GM12878 (cell line): ENCODE measurements around the gene HNRNPR. TPM values are rescaled to one million over a fixed set of nuclear protein-coding genes. Genes with fewer than 3 reads are reported as not detected.

Source experiments
- ATAC-seq: fragments of 200-7000 bp; cut with Tn5 transposase; 3 replicates; pipeline ENCODE4 v1.9.1; 2020; ENCODE audit warnings: mild to moderate bottlenecking, moderate library complexity
- BruUV-seq: library from RNA; stranded (reverse); fragments of 400-500 nt; replicated peaks from 2 replicates; lab custom pipeline; 2021; lab: Mats Ljungman, UMichigan
- CTCF ChIA-PET: fragments of 300-600 bp; sonication (Branson Sonifier 250); formaldehyde crosslinking; extraction: SDS; loops from one replicate; lab custom pipeline; 2021; ENCODE audit warnings: inconsistent platforms; lab: Yijun Ruan, JAX
- POLR2A ChIA-PET: fragments of 350-600 bp; formaldehyde crosslinking; extraction: SDS; loops from one replicate; lab custom pipeline; 2021; ENCODE audit warnings: inconsistent platforms; lab: Charles Lee
- RAD21 ChIA-PET: fragments of 300-600 bp; sonication (Branson Sonifier 250); formaldehyde crosslinking; loops from one replicate; lab custom pipeline; 2023; ENCODE audit warnings: antibody characterized with exemption; ENCODE audit not compliant: unreplicated experiment; lab: Charles Lee
- SMC1A ChIA-PET: fragments of 300-600 bp; sonication (Branson Sonifier 250); formaldehyde crosslinking; loops from one replicate; lab custom pipeline; 2023; ENCODE audit not compliant: unreplicated experiment, uncharacterized antibody; lab: Charles Lee
- DNase-seq: peaks from one replicate; pipeline ENCODE4 v3.0.0-alpha.2; 2011; ENCODE audit warnings: low read depth, low spot score
- FAIRE-seq: peaks from 3 replicates; lab custom pipeline; 2011; peaks lifted over from hg19 to GRCh38; lab: Jason Lieb, UNC
- H2AFZ ChIP-seq: 2 replicates; pipeline ENCODE4 v1.6.0; 2011; ENCODE audit warnings: low read depth, low read length, control low read depth; ENCODE audit not compliant: control insufficient read depth
- H3K27ac ChIP-seq: 2 replicates; pipeline ENCODE4 v1.5.1; 2011; ENCODE audit warnings: control low read depth; ENCODE audit not compliant: control insufficient read depth, insufficient read depth
- H3K27me3 ChIP-seq, 2 experiments: replicated peaks in 1 of 2; 2 replicates each; pipeline versions ENCODE4 v1.6.0 to v1.6.1; 2011; ENCODE audit warnings: low read length in 1 of 2; ENCODE audit not compliant: control insufficient read depth in 2 of 2, insufficient read depth in 2 of 2
- H3K36me3 ChIP-seq, 2 experiments: 2 replicates each; pipeline ENCODE4 v1.5.1; 2011; ENCODE audit warnings: low read length in 1 of 2; ENCODE audit not compliant: control insufficient read depth in 2 of 2, insufficient read depth in 2 of 2
- H3K4me1 ChIP-seq: 2 replicates; pipeline ENCODE4 v1.6.1; 2011; ENCODE audit warnings: mild to moderate bottlenecking, low read length, moderate library complexity, mixed read lengths; ENCODE audit not compliant: control insufficient read depth, insufficient read depth
- H3K4me2 ChIP-seq: 2 replicates; pipeline ENCODE4 v1.6.0; 2011; ENCODE audit warnings: control low read depth; ENCODE audit not compliant: control insufficient read depth, insufficient read depth
- H3K4me3 ChIP-seq: fragments of 200-600 bp; sonication (generic); 2 replicates; pipeline ENCODE4 v1.5.1; 2016
- H3K79me2 ChIP-seq: 2 replicates; pipeline ENCODE4 v1.6.0; 2011; ENCODE audit warnings: low read length; ENCODE audit not compliant: control insufficient read depth, insufficient read depth
- H3K9ac ChIP-seq: 2 replicates; pipeline ENCODE4 v1.8.0; 2011; ENCODE audit warnings: low read length, control low read depth, mixed read lengths; ENCODE audit not compliant: control insufficient read depth, insufficient read depth
- H3K9me3 ChIP-seq: replicated peaks from 3 replicates; pipeline ENCODE4 v1.5.1; 2011; ENCODE audit warnings: mild to moderate bottlenecking, low read length; ENCODE audit not compliant: control insufficient read depth, insufficient read depth
- H4K20me1 ChIP-seq: 2 replicates; pipeline ENCODE4 v1.6.0; 2011; ENCODE audit not compliant: control insufficient read depth, insufficient read depth
- CEBPZ ChIP-seq: fragments of 150-350 bp; IDR thresholded peaks from 2 replicates; pipeline ENCODE4 v1.6.1; 2016; ENCODE audit warnings: low read depth, low read length
- E2F4 ChIP-seq: IDR thresholded peaks from 2 replicates; pipeline ENCODE4 v1.6.1; 2012; ENCODE audit warnings: low read depth, low read length, improper control_type of control experiment
- FOXK2 ChIP-seq: fragments of 450-650 bp; IDR thresholded peaks from 2 replicates; pipeline ENCODE4 v1.6.1; 2017; ENCODE audit warnings: mild to moderate bottlenecking, moderate library complexity
- MEF2A ChIP-seq: IDR thresholded peaks from 2 replicates; pipeline ENCODE4 v1.6.1; 2011; ENCODE audit warnings: low read depth, mild to moderate bottlenecking, low read length, moderate library complexity; ENCODE audit not compliant: insufficient read depth
- NBN ChIP-seq: fragments of 450-650 bp; IDR thresholded peaks from 2 replicates; pipeline ENCODE4 v1.6.1; 2016
- NFXL1 ChIP-seq: fragments of 450-650 bp; IDR thresholded peaks from 2 replicates; pipeline ENCODE4 v1.6.1; 2017; ENCODE audit warnings: antibody characterized with exemption, mild to moderate bottlenecking, borderline replicate concordance
- NRF1 ChIP-seq: conservative IDR thresholded peaks from 2 replicates; pipeline ENCODE4 v1.6.1; 2011; ENCODE audit warnings: mild to moderate bottlenecking, low read depth, low read length, improper control_type of control experiment
- RCOR1 ChIP-seq: conservative IDR thresholded peaks from 2 replicates; pipeline ENCODE4 v1.6.1; 2012; ENCODE audit warnings: low read depth, low read length, improper control_type of control experiment
- TARDBP ChIP-seq: IDR thresholded peaks from 2 replicates; pipeline ENCODE4 v1.6.1; 2016; ENCODE audit warnings: borderline replicate concordance
- ZNF207 ChIP-seq: fragments of 450-650 bp; IDR thresholded peaks from 2 replicates; pipeline ENCODE4 v1.6.1; 2014; ENCODE audit warnings: antibody characterized with exemption, mild to moderate bottlenecking, borderline replicate concordance
- WGBS: methylation state at CpG from one replicate; pipeline ENCODE4 v1.1.6; 2016; ENCODE audit warnings: low lambda C conversion rate; ENCODE audit not compliant: insufficient replicate concordance, insufficient coverage; ENCODE audit errors: missing lambda C conversion rate; 5-methylcytosine and 5-hydroxymethylcytosine counted together
- in situ Hi-C: fragments of 300-500 bp; cut with MboI; formaldehyde crosslinking; loops from 9 replicates; pipeline ENCODE4 v1.14.3; 2018; ENCODE audit warnings: mixed read lengths
- intact Hi-C: fragments of 100-400 bp; cut with micrococcal nuclease; formaldehyde crosslinking; loops from one replicate; pipeline ENCODE4 v1.14.2; 2022; ENCODE audit not compliant: unreplicated experiment
- polyA plus RNA-seq, 11 experiments: library from polyadenylated mRNA; depleted of rRNA in 4 of 11; unstranded in 6 of 11; stranded (reverse) in 5 of 11; fragments of >200 nt; fragmentation: Nextera tagmentation in 4 of 11; fragmentation: Illumina TruSeq in 1 of 11; extraction: Ambion mirVana in 4 of 11; extraction: Trizol in 1 of 11; gene quantifications; 1 replicate in 1 of 11; 2 replicates in 10 of 11; pipeline versions ENCODE4 v1.2.1 to v1.2.3, GENCODE V29; 2011 to 2016; ENCODE audit warnings: inconsistent platforms in 2 of 11, missing spikeins in 2 of 11, low read depth in 1 of 11
- total RNA-seq, 4 experiments: library from RNA; depleted of rRNA in 3 of 4; stranded (reverse); fragments of >200 nt in 3 of 4; fragmentation: Illumina TruSeq in 1 of 4; extraction: Trizol in 1 of 4; gene quantifications; 2 replicates each; pipeline versions ENCODE4 v1.2.1 to v1.2.3, GENCODE V29; 2013 to 2021
- TF ChIP-seq, protein P1 (sequence below): fragments of 150-350 bp; IDR thresholded peaks from 2 replicates; pipeline ENCODE4 v1.6.1; 2014; ENCODE audit warnings: mild to moderate bottlenecking, low read depth, low read length

Gene HNRNPR
- total and polyA plus RNA-seq, 10 of the 15 experiments (the other 5 are each of a cell fraction or from before 2014, with no cell fraction given), result 80.5 to 280 (median 218) TPM

GRCh38 chr1:23344111-23344986 is at the start of gene HNRNPR (continued):
- TF ChIP-seq RCOR1 (no peak), FOXK2 (no peak), CEBPZ (no peak), MEF2A (no peak), NRF1 (no peak)

DNA sequence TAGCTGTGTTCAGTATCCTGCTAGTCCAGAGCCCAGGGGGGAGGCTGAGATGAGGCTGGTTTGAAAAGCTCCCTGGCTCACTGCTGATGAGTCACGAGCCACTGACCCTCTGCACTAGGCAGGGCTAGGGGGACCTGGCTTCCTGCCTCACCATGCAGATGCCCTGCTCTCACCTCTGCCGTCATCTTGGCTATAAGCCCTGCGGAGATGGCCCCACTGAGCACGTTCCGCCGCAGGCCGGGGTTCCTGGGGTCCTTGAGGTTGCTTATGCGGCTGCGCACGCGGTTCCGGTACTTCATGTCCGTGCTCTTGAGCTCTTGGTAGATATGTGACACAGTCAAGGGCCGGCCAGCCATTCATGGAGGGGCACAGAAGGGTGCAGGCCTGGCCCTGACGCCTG is 49.6 kb upstream of the HNRNPR start:
- Histone ChIP-seq H3K36me3 (no peaks in the 10 kb centered on the region), H3K4me2 (no peak overlapping the region), H3K4me1 (no peaks in the 10 kb centered on the region), H3K27ac (no peak overlapping the region), H3K9ac (no peak overlapping the region), H4K20me1 (no peaks in the 10 kb centered on the region), H2AFZ (no peak overlapping the region), H3K27me3 (peaks cover 0 to 2% of the 10 kb centered on the region in 2 experiments; a peak in 1 of 4 replicates), H3K79me2 (no peaks in the 10 kb centered on the region), H3K4me3 (no peak overlapping the region), H3K9me3 (no peaks in the 10 kb centered on the region)
- FAIRE-seq (no peak), DNase-seq (no peak), ATAC-seq (no peak)
- POLR2A ChIA-PET, result no interaction called here
- SMC1A ChIA-PET, result interaction anchor here (1.1 kb wide), 1 partner anchor 9 kb away, joined by 4 read pairs; no protein-coding TSS in a partner anchor
- RAD21 ChIA-PET, result interaction anchor here (0.6 kb wide), 1 partner anchor 54 kb away, joined by 3 read pairs; no protein-coding TSS in a partner anchor
- WGBS, result 62% methylated on average over 15 of the region's 15 CpGs
- in situ Hi-C loops, result no loop called here
- CTCF ChIA-PET, result interaction anchor here (2.7 kb wide), 1 partner anchor 9 kb away, joined by 17 read pairs; no protein-coding TSS in a partner anchor
- intact Hi-C loops, result no loop called here
- no TSS peak for BruUV-seq
- no peak for TF ChIP-seq NBN
- no peak for TF ChIP-seq TARDBP
- no peak for TF ChIP-seq NFXL1
- TF ChIP-seq E2F4, result no peak
- TF ChIP-seq ZNF207, result no peak
- TF ChIP-seq, protein P1, sequence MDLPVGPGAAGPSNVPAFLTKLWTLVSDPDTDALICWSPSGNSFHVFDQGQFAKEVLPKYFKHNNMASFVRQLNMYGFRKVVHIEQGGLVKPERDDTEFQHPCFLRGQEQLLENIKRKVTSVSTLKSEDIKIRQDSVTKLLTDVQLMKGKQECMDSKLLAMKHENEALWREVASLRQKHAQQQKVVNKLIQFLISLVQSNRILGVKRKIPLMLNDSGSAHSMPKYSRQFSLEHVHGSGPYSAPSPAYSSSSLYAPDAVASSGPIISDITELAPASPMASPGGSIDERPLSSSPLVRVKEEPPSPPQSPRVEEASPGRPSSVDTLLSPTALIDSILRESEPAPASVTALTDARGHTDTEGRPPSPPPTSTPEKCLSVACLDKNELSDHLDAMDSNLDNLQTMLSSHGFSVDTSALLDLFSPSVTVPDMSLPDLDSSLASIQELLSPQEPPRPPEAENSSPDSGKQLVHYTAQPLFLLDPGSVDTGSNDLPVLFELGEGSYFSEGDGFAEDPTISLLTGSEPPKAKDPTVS, result no peak
